SHP77 treated with DMSO at 0.1 percent for 48 hours (cell line): ENCODE measurements around the gene PKD1.
A peak's percentile ranks its signal among the peaks of the same experiment; 100 is the strongest.

Experiments
- DNase-seq: peaks from one replicate; lab custom pipeline; 2025; lab: John Stamatoyannopoulos, UW

Gene PKD1

DNA sequence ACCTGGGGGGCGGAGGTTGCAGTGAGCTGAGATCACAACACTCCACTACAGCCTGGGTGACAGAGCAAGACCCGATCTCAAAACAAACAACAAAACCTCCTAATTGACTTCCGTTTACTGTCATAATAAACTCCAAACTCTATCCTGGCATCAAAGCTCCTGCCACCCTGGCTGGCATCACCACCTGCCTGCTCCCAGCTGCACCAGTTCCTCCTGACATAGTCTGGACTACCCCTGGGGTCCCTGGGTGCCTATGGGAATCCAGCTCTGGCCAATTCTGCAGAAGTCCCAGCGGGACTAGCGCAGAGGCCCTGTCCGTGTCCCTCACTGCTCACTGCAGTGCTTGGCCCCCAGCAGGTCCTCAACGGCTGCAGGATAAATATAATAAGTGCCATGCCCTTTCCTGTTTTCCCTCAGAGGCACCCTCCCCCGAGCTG, 88.8 kb downstream of the PKD1 start:
- DNase-seq = no peak

GRCh38 chr16:2045965-2046892, 89.5 kb downstream of the PKD1 start:
- no peak for DNase-seq

GRCh38 chr16:2044541-2044940, 91.2 kb downstream of the PKD1 start:
- DNase-seq = no peak

DNA sequence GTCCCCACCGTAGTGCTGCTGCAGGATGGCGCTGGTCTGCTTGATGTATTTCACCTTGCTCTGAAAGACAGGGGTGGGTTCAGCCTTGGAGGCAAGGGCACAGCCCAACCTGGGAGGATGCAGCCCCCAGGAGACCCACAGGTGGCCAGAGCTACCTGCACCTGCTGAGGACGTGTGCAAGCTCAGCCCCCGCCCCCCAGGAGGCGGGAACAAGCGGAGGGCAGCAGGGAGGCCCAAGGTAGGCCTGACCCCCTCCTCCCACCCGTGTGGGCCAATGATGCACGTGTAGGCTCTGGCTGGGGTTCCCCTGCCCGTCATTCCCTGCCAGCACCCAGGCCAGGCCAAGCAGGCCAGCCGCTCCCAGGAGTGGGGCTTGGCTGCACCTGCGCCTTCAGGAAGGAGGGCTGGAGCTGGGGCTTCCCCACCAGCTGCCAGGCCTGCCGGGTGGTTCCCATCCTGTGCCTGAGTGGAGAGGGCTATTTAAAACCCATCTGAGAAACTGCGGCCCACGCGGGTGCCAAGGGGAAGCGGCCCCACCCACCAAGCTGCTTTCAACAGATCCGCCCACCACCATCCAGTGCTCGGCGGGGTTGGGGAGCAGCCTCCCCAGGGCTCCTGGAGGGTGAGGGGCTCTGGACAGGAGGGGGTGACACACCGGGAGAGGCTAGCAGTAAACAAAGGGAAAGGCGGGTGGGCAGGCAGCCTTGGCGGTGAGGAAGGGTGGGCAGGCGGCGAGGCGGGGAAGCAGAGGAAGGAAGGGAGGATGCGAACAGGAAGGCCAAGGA, 91.8 kb downstream of the PKD1 start:
- peak; percentile 63 for DNase-seq

- no peak for DNase-seq
Observed at GRCh38 chr16:2042986-2043666, 92.6 kb downstream of the PKD1 start.

DNA sequence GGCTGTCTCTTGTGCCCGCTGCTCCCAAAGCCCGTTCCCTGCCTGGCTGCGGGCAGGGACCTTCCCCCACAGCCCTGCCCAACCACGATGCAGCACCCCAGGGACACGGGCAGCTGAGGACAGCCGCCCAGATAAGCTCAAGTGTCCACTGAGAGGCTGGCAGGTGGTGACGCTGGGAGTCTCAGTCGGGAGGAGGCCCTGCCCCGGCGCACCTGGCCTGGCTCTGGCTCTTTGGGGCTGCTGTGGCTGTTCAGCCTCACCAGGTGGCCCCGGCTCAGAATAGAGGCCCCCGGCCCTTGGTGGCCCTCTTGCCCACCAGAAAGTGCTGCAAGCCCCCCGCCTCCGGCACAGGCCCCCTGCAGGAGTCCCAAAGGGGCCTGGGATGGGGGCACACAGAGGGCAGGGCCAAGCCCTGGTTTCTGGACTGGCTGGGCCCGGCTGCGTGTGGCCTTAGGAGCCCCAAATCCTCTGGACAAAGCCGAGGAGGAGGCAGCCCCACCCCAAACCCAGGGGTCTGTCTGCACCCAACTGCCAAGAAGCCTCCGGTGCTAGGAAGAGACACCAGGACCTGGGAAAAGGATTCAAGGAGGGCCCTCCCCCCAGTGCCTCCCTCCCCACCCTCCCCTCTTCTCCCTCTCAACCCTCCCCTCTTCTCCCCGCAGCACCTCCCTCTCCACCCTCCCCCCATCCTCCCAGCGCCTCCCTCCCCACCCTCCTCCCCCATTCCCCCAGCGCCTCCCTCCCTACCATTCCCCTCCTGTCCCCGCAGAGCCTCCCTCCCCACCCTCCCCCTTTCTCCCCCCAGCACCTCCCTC, 93.3 kb downstream of the PKD1 start:
- peak; percentile 80 for DNase-seq

GRCh38 chr16:2040787-2041522, 94.7 kb downstream of the PKD1 start:
- DNase-seq = peak; percentile 48

GRCh38 chr16:2040041-2040786, 95.5 kb downstream of the PKD1 start:
- DNase-seq = no peak

DNA sequence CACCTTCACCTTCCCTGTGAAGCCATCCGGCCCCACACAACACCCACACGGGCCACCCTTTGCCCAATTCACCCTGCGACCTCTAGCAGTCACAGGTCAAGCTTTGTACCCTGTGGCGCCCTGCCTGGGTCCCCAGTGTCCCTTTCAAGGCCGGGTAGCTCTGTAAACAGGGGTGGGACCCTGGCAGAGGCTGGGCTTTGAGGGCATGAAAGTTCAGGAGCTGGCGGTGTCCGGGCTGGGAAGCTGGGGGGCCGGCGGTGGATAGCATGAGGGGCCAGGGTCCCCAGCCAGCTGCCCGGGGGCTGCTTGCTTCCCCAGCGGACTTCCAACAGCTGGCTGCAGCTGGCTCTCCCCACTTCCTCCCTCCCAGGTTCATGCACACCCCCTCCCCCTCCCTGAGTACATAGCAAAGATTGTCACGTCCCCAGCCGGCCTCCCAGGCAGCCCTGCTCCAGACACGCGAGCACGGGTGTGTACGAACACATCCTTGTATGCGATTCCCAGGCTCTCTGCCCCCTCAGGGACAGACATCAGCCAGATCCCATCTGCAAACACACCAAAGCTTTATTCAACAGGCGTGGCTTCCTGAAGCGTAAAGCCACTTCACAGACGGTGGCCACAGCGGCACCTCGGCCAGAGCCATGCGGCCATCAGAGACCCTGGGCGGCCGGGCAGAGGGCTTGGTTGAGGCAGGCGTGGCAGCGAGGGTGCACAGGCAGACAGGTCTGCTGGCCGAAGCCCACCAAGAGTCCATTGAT, 96.2 kb downstream of the PKD1 start:
- DNase-seq = peak; percentile 33
